GM19463 (cell line): ENCODE data around the gene SSR2.

Experiments used
- ATAC-seq: cut with Tn5 transposase; IDR thresholded peaks from one replicate; pipeline ENCODE4 v1.9.1; 2021; ENCODE audit warnings: mild to moderate bottlenecking, moderate library complexity; ENCODE audit not compliant: unreplicated experiment

Gene SSR2

GRCh38 chr1:155974208-155975115, 46.3 kb downstream of the SSR2 start:
- ATAC-seq, result no peak

- no peak for ATAC-seq
Observed at GRCh38 chr1:155973723-155974122, 47.0 kb downstream of the SSR2 start.

- ATAC-seq, result no peak
Observed at GRCh38 chr1:155971910-155972809, 48.6 kb downstream of the SSR2 start.

GRCh38 chr1:155970531-155971167, 50.1 kb downstream of the SSR2 start:
- ATAC-seq, result peak; percentile 84

GRCh38 chr1:155969377-155969791, 51.4 kb downstream of the SSR2 start:
- no peak for ATAC-seq

- no peak for ATAC-seq
Observed at GRCh38 chr1:155968670-155969069, 52.1 kb downstream of the SSR2 start.

- ATAC-seq, result no peak
Observed at GRCh38 chr1:155968051-155968400, 52.7 kb downstream of the SSR2 start.

- ATAC-seq, result no peak
Observed at GRCh38 chr1:155967341-155968050, 53.3 kb downstream of the SSR2 start.

GRCh38 chr1:155966750-155967149, 54.0 kb downstream of the SSR2 start:
- ATAC-seq, result no peak

- ATAC-seq, result no peak
Observed at GRCh38 chr1:155966135-155966534, 54.6 kb downstream of the SSR2 start.

GRCh38 chr1:155964193-155964592, 56.6 kb downstream of the SSR2 start:
- ATAC-seq, result no peak

- no peak for ATAC-seq
Observed at GRCh38 chr1:155962599-155963211, 58.0 kb downstream of the SSR2 start.

- ATAC-seq, result no peak
Observed at GRCh38 chr1:155961937-155962336, 58.8 kb downstream of the SSR2 start.

GRCh38 chr1:155960081-155960745, 60.5 kb downstream of the SSR2 start:
- no peak for ATAC-seq
